ENCODE results near the gene GEMIN2.
"Not testable (repeated sequence)": the region's sequence is repeated elsewhere in the genome, so short reads cannot be mapped to it uniquely, and the experiment has no call there.

Gene GEMIN2

DNA sequence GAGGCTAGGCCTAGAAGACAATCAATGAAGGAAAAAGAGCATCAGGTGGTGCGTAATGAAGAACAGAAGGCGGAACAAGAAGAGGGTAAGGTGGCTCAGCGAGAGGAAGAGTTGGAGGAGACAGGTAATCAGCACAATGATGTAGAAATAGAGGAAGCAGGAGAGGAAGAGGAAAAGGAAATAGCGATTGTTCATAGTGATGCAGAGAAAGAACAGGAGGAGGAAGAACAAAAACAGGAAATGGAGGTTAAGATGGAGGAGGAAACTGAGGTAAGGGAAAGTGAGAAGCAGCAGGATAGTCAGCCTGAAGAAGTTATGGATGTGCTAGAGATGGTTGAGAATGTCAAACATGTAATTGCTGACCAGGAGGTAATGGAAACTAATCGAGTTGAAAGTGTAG, 66.4 kb downstream of the GEMIN2 start:
- in situ Hi-C loops (cut with HindIII; ENCODE audit: low sequenced_read_pairs): no loop called here
- H3K4me3 ChIP-seq (ENCODE audit: low read depth, low read length): no peak overlapping the region
- no peak for TF ChIP-seq CTCF (IDR thresholded peaks at IDR 0.05; ENCODE audit: low read depth, low read length)
- no peak for DNase-seq (ENCODE audit: low read depth, low spot score)

- in situ Hi-C loops (cut with HindIII; ENCODE audit: low sequenced_read_pairs): no loop called here
- no peak overlapping the region for H3K4me3 ChIP-seq (ENCODE audit: low read depth, low read length)
- no peak for DNase-seq (ENCODE audit: low read depth, low spot score)
- TF ChIP-seq CTCF (IDR thresholded peaks at IDR 0.05; ENCODE audit: low read depth, low read length): no peak
Observed at GRCh38 chr14:39181026-39181692, 67.0 kb downstream of the GEMIN2 start.

DNA sequence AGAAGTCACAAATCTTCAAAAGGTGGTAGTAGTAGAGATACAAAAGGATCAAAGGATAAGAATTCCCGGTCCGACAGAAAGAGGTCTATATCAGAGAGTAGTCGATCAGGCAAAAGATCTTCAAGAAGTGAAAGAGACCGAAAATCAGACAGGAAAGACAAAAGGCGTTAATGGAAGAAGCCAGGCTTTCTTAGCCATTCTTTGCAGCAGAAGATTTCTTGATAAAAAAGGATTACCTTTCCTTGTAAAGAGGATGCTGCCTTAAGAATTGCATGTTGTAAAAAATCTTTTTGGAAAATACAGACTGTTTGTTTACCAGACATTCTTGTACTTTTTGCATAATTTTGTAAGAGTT, 67.5 kb downstream of the GEMIN2 start:
- in situ Hi-C loops (cut with HindIII; ENCODE audit: low sequenced_read_pairs): no loop called here
- no peak overlapping the region for H3K4me3 ChIP-seq (ENCODE audit: low read depth, low read length)
- TF ChIP-seq CTCF (IDR thresholded peaks at IDR 0.05; ENCODE audit: low read depth, low read length): no peak
- DNase-seq (ENCODE audit: low read depth, low spot score): no peak

DNA sequence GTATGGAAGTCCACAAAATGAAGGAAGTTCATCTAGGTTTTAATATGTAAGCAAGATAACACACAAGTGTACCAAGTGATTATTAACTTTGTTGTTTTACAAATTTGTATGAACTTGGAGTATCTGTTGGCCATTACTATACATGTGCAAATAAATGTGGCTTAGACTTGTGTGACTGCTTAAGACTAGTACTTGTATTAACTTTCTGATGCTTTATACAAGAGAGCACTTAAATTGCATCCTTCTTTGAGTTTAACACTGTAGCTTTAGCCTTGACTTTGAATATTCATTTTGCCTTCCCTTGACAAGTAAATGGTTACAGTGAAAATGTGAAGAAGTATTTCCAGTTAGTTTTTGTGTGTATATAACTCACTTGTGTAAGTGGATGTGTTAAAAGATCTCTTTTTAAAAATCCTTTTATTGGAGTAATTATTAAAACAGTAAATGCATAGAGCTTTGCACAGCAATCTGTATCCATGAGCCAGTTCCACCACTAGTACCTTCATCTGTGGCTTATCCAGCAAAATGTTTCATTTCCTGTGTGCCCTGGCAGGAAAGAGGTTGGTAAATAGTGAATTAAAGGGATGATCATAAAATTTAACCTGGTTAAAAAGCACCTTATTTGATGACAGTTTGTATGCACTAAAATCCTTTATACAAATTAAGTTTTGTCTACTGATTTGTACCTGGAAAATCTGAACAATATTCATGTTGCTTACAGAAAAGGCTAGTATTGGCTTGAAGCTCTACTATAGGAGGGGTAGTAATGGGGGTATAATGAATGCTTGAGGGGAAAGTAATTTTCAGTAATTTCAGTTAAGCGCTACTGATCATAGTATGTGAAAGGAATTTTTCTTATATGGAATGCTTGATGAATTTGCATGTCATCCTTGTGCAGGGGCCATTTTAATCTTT, 68.9 kb downstream of the GEMIN2 start:
- in situ Hi-C loops (cut with HindIII; ENCODE audit: low sequenced_read_pairs): no loop called here
- no peak overlapping the region for H3K4me3 ChIP-seq (ENCODE audit: low read depth, low read length)
- TF ChIP-seq CTCF (IDR thresholded peaks at IDR 0.05; ENCODE audit: low read depth, low read length): no peak
- DNase-seq (ENCODE audit: low read depth, low spot score): no peak

DNA sequence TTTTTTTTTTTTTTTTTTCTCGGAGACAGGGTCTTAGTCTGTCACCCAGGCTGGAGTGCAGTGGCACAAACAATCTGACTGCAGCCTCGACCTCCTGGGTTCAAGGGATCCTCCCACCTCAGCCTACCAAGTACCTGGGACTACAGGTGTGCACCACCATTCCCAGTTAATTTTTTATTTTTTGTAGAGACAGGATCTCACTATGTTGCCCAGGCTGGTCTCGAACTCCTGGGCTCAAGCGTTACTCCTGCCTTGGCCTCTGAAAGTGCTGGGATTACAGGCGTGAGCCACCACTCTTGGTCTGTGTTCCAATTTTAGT, 69.5 kb downstream of the GEMIN2 start:
- in situ Hi-C loops (cut with HindIII; ENCODE audit: low sequenced_read_pairs); DNase-seq (ENCODE audit: low read depth, low spot score): not testable (repeated sequence)

GRCh38 chr14:39184628-39185255, 70.6 kb downstream of the GEMIN2 start:
- no peak for DNase-seq (ENCODE audit: low read depth, low spot score)
- H3K4me3 ChIP-seq (ENCODE audit: low read depth, low read length): no peak overlapping the region

More for the DNA sequence above, 69.5 kb downstream of the GEMIN2 start:
- not testable (repeated sequence) for H3K4me3 ChIP-seq (ENCODE audit: low read depth, low read length)

More at GRCh38 chr14:39184628-39185255, 70.6 kb downstream of the GEMIN2 start:
- in situ Hi-C loops (cut with HindIII; ENCODE audit: low sequenced_read_pairs): no loop called here
- TF ChIP-seq CTCF (IDR thresholded peaks at IDR 0.05; ENCODE audit: low read depth, low read length): no peak

All from astrocyte of the spinal cord (primary cell).